Esophagus muscularis mucosa (tissue), 3 donors: Measurements from ENCODE around the gene MRTFA.

ENCODE experiments used
- POLR2A ChIP-seq: fragments of 450-650 bp; IDR thresholded peaks from one replicate; pipeline ENCODE4 v1.6.1; 2017; ENCODE audit warnings: antibody characterized with exemption, moderate library complexity, mild to moderate bottlenecking, low read depth
- TF ChIP-seq, protein P1 (sequence below), 3 experiments: fragments of 200-600 bp in 2 of 3; fragments of 450-650 bp in 1 of 3; sonication (generic) in 2 of 3; IDR thresholded peaks; one replicate each; pipeline ENCODE4 v1.5.1; 2017 to 2019; ENCODE audit warnings: antibody characterized with exemption in 3 of 3, mild to moderate bottlenecking in 2 of 3, moderate library complexity in 1 of 3

DNA sequence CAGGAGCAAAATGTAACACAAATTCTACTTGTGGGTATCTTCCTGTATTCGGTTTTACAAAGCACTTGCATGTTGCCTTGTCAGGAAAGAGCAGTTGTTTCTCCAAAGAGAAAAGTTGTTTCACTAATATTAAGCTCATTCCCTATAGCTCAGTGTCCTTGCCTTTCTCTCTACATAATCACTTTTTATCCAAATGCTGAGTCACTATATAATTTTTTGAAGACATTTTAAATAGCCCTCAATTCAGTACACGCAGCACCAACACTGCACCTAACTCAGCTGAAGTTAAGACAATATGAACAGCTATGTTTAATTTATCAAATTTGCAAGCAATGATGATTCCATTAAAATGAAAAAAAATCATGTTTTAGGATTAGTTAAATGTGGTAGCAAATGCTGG lies 14.5 kb upstream of the MRTFA start:
- TF ChIP-seq, protein P1, sequence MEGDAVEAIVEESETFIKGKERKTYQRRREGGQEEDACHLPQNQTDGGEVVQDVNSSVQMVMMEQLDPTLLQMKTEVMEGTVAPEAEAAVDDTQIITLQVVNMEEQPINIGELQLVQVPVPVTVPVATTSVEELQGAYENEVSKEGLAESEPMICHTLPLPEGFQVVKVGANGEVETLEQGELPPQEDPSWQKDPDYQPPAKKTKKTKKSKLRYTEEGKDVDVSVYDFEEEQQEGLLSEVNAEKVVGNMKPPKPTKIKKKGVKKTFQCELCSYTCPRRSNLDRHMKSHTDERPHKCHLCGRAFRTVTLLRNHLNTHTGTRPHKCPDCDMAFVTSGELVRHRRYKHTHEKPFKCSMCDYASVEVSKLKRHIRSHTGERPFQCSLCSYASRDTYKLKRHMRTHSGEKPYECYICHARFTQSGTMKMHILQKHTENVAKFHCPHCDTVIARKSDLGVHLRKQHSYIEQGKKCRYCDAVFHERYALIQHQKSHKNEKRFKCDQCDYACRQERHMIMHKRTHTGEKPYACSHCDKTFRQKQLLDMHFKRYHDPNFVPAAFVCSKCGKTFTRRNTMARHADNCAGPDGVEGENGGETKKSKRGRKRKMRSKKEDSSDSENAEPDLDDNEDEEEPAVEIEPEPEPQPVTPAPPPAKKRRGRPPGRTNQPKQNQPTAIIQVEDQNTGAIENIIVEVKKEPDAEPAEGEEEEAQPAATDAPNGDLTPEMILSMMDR (IDR thresholded peaks at IDR 0.05): no peak
- TF ChIP-seq POLR2A: no peak
